GM12878 (cell line): ENCODE results near the gene MAP2K2. TPM values are rescaled to one million over a fixed set of nuclear protein-coding genes. Genes with fewer than 3 reads are reported as not detected.

Experiments
- ATAC-seq: fragments of 200-7000 bp; cut with Tn5 transposase; 3 replicates; pipeline ENCODE4 v1.9.1; 2020; ENCODE audit warnings: mild to moderate bottlenecking, moderate library complexity
- BruUV-seq: library from RNA; stranded (reverse); fragments of 400-500 nt; replicated peaks from 2 replicates; lab custom pipeline; 2021; lab: Mats Ljungman, UMichigan
- CTCF ChIA-PET: fragments of 300-600 bp; sonication (Branson Sonifier 250); formaldehyde crosslinking; extraction: SDS; loops from one replicate; lab custom pipeline; 2021; ENCODE audit warnings: inconsistent platforms; lab: Yijun Ruan, JAX
- POLR2A ChIA-PET: fragments of 350-600 bp; formaldehyde crosslinking; extraction: SDS; loops from one replicate; lab custom pipeline; 2021; ENCODE audit warnings: inconsistent platforms; lab: Charles Lee
- RAD21 ChIA-PET: fragments of 300-600 bp; sonication (Branson Sonifier 250); formaldehyde crosslinking; loops from one replicate; lab custom pipeline; 2023; ENCODE audit warnings: antibody characterized with exemption; ENCODE audit not compliant: unreplicated experiment; lab: Charles Lee
- SMC1A ChIA-PET: fragments of 300-600 bp; sonication (Branson Sonifier 250); formaldehyde crosslinking; loops from one replicate; lab custom pipeline; 2023; ENCODE audit not compliant: unreplicated experiment, uncharacterized antibody; lab: Charles Lee
- DNase-seq: peaks from one replicate; pipeline ENCODE4 v3.0.0-alpha.2; 2011; ENCODE audit warnings: low read depth, low spot score
- FAIRE-seq: peaks from 3 replicates; lab custom pipeline; 2011; peaks lifted over from hg19 to GRCh38; lab: Jason Lieb, UNC
- H2AFZ ChIP-seq: 2 replicates; pipeline ENCODE4 v1.6.0; 2011; ENCODE audit warnings: low read depth, low read length, control low read depth; ENCODE audit not compliant: control insufficient read depth
- H3K27ac ChIP-seq: 2 replicates; pipeline ENCODE4 v1.5.1; 2011; ENCODE audit warnings: control low read depth; ENCODE audit not compliant: control insufficient read depth, insufficient read depth
- H3K27me3 ChIP-seq, 2 experiments: replicated peaks in 1 of 2; 2 replicates each; pipeline versions ENCODE4 v1.6.0 to v1.6.1; 2011; ENCODE audit warnings: low read length in 1 of 2; ENCODE audit not compliant: control insufficient read depth in 2 of 2, insufficient read depth in 2 of 2
- H3K36me3 ChIP-seq, 2 experiments: 2 replicates each; pipeline ENCODE4 v1.5.1; 2011; ENCODE audit warnings: low read length in 1 of 2; ENCODE audit not compliant: control insufficient read depth in 2 of 2, insufficient read depth in 2 of 2
- H3K4me1 ChIP-seq: 2 replicates; pipeline ENCODE4 v1.6.1; 2011; ENCODE audit warnings: mild to moderate bottlenecking, low read length, moderate library complexity, mixed read lengths; ENCODE audit not compliant: control insufficient read depth, insufficient read depth
- H3K4me2 ChIP-seq: 2 replicates; pipeline ENCODE4 v1.6.0; 2011; ENCODE audit warnings: control low read depth; ENCODE audit not compliant: control insufficient read depth, insufficient read depth
- H3K4me3 ChIP-seq: fragments of 200-600 bp; sonication (generic); 2 replicates; pipeline ENCODE4 v1.5.1; 2016
- H3K79me2 ChIP-seq: 2 replicates; pipeline ENCODE4 v1.6.0; 2011; ENCODE audit warnings: low read length; ENCODE audit not compliant: control insufficient read depth, insufficient read depth
- H3K9ac ChIP-seq: 2 replicates; pipeline ENCODE4 v1.8.0; 2011; ENCODE audit warnings: low read length, control low read depth, mixed read lengths; ENCODE audit not compliant: control insufficient read depth, insufficient read depth
- H3K9me3 ChIP-seq: replicated peaks from 3 replicates; pipeline ENCODE4 v1.5.1; 2011; ENCODE audit warnings: mild to moderate bottlenecking, low read length; ENCODE audit not compliant: control insufficient read depth, insufficient read depth
- H4K20me1 ChIP-seq: 2 replicates; pipeline ENCODE4 v1.6.0; 2011; ENCODE audit not compliant: control insufficient read depth, insufficient read depth
- BHLHE40 ChIP-seq, 2 experiments: fragments of 450-650 bp in 1 of 2; IDR thresholded peaks; 2 replicates each; pipeline ENCODE4 v1.6.1; 2011 to 2017; ENCODE audit warnings: low read depth in 2 of 2, borderline replicate concordance in 1 of 2, improper control_type of control experiment in 1 of 2, low read length in 1 of 2, mild to moderate bottlenecking in 1 of 2
- CTCF ChIP-seq, 3 experiments: IDR thresholded peaks in 2 of 3; conservative IDR thresholded peaks in 1 of 3; 2 replicates each; pipeline ENCODE4 v1.5.1; 2011; ENCODE audit warnings: low read depth in 3 of 3, low read length in 3 of 3, mild to moderate bottlenecking in 3 of 3, control low read depth in 2 of 3, moderate library complexity in 2 of 3, inconsistent platforms in 1 of 3, mixed read lengths in 1 of 3; ENCODE audit not compliant: control insufficient read depth in 2 of 3, insufficient read depth in 1 of 3; ENCODE audit errors: extremely low read depth in 1 of 3
- ESRRA ChIP-seq: IDR thresholded peaks from 2 replicates; pipeline ENCODE4 v1.6.1; 2012; ENCODE audit warnings: mild to moderate bottlenecking, low read length, improper control_type of control experiment
- FOXK2 ChIP-seq: fragments of 450-650 bp; IDR thresholded peaks from 2 replicates; pipeline ENCODE4 v1.6.1; 2017; ENCODE audit warnings: mild to moderate bottlenecking, moderate library complexity
- KDM1A ChIP-seq: fragments of 200-600 bp; sonication (generic); IDR thresholded peaks from 2 replicates; pipeline ENCODE4 v1.6.1; 2016; ENCODE audit warnings: borderline replicate concordance
- MYB ChIP-seq: fragments of 150-350 bp; IDR thresholded peaks from 2 replicates; pipeline ENCODE4 v1.6.1; 2014; ENCODE audit warnings: mild to moderate bottlenecking, low read depth, low read length, borderline replicate concordance
- NBN ChIP-seq: fragments of 450-650 bp; IDR thresholded peaks from 2 replicates; pipeline ENCODE4 v1.6.1; 2016
- NR2F1 ChIP-seq: fragments of 450-650 bp; conservative IDR thresholded peaks from 2 replicates; pipeline ENCODE4 v1.6.1; 2017; ENCODE audit warnings: mild to moderate bottlenecking
- RFX5 ChIP-seq: IDR thresholded peaks from 2 replicates; pipeline ENCODE4 v1.6.1; 2011; ENCODE audit warnings: low read depth, low read length, improper control_type of control experiment
- ZSCAN29 ChIP-seq: fragments of 450-650 bp; IDR thresholded peaks from 2 replicates; pipeline ENCODE4 v1.6.1; 2017; ENCODE audit warnings: mild to moderate bottlenecking, moderate library complexity
- ZZZ3 ChIP-seq: IDR thresholded peaks from 2 replicates; pipeline ENCODE4 v1.6.1; 2011; ENCODE audit warnings: low read depth; ENCODE audit not compliant: control insufficient read depth, insufficient read length
- WGBS: methylation state at CpG from one replicate; pipeline ENCODE4 v1.1.6; 2016; ENCODE audit warnings: low lambda C conversion rate; ENCODE audit not compliant: insufficient replicate concordance, insufficient coverage; ENCODE audit errors: missing lambda C conversion rate; 5-methylcytosine and 5-hydroxymethylcytosine counted together
- in situ Hi-C: fragments of 300-500 bp; cut with MboI; formaldehyde crosslinking; loops from 9 replicates; pipeline ENCODE4 v1.14.3; 2018; ENCODE audit warnings: mixed read lengths
- intact Hi-C: fragments of 100-400 bp; cut with micrococcal nuclease; formaldehyde crosslinking; loops from one replicate; pipeline ENCODE4 v1.14.2; 2022; ENCODE audit not compliant: unreplicated experiment
- polyA plus RNA-seq, 11 experiments: library from polyadenylated mRNA; depleted of rRNA in 4 of 11; unstranded in 6 of 11; stranded (reverse) in 5 of 11; fragments of >200 nt; fragmentation: Nextera tagmentation in 4 of 11; fragmentation: Illumina TruSeq in 1 of 11; extraction: Ambion mirVana in 4 of 11; extraction: Trizol in 1 of 11; gene quantifications; 1 replicate in 1 of 11; 2 replicates in 10 of 11; pipeline versions ENCODE4 v1.2.1 to v1.2.3, GENCODE V29; 2011 to 2016; ENCODE audit warnings: inconsistent platforms in 2 of 11, missing spikeins in 2 of 11, low read depth in 1 of 11
- total RNA-seq, 4 experiments: library from RNA; depleted of rRNA in 3 of 4; stranded (reverse); fragments of >200 nt in 3 of 4; fragmentation: Illumina TruSeq in 1 of 4; extraction: Trizol in 1 of 4; gene quantifications; 2 replicates each; pipeline versions ENCODE4 v1.2.1 to v1.2.3, GENCODE V29; 2013 to 2021
- TF ChIP-seq, protein P1 (sequence below): IDR thresholded peaks from 2 replicates; pipeline ENCODE4 v1.6.1; 2011; ENCODE audit warnings: borderline replicate concordance, low read depth, mild to moderate bottlenecking, moderate library complexity, low read length; ENCODE audit not compliant: insufficient read depth, poor library complexity, severe bottlenecking
- TF ChIP-seq, protein P2 (sequence below): fragments of 450-650 bp; IDR thresholded peaks from 2 replicates; pipeline ENCODE4 v1.6.1; 2016; ENCODE audit warnings: mild to moderate bottlenecking

Gene MAP2K2
- total and polyA plus RNA-seq, 10 of the 15 experiments (the other 5 are each of a cell fraction or from before 2014, with no cell fraction given): 1.00 to 210 (median 53.5) TPM

DNA sequence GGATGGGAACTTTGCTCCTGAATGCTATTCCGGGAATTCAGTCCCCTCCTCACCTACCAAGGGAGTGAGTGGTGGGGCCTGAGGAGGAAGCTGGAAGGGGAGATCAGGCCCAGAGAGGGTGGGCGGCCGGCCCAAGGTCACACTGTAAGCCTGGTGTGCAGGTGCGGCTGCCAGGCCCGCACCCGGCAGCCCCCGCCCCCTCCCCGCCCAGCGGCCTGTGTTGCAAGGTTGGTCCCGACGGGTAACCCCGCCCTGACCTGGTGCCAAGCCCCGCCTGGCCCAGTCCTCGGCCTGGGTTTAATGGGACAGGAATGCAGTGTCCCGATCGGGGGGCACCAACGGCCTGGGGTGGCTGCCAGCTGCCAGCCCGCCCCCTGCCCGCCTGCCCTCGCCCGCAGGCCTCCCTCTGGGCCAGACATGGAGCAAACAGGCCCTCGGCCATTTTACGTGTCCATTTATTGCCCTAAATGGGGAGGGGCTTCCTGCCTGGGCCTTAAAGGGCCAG is 62.7 kb downstream of the MAP2K2 start (continued):
- TF ChIP-seq, protein P1, sequence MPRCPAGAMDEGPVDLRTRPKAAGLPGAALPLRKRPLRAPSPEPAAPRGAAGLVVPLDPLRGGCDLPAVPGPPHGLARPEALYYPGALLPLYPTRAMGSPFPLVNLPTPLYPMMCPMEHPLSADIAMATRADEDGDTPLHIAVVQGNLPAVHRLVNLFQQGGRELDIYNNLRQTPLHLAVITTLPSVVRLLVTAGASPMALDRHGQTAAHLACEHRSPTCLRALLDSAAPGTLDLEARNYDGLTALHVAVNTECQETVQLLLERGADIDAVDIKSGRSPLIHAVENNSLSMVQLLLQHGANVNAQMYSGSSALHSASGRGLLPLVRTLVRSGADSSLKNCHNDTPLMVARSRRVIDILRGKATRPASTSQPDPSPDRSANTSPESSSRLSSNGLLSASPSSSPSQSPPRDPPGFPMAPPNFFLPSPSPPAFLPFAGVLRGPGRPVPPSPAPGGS: no peak
- no peak for TF ChIP-seq ZSCAN29

DNA sequence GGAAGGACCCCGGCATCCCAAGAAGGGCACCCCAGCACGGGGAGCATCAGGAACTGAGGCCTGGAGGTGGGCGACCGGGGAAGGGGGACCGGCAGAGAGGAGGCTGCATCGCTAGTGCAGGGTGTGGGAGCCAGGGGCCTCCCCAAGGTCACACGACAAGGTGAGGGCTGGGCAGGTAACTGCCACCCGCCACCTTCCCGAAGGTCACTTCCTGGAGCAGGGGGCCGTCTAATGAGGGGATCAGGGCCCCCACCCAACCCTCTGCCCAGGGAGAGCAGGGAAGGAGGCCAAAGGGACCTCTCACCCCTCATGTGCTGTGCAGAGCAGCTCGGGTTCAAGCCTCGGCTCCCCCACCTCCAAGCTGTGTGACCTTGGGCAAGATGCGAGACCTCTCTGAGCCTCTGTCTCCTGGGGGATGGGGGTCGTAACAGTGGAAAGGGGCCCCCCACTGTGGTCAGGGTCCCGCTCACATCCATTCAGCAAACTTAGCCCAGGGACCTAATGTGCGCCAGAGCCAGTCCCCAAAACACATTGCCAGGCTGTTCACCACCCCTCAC is 63.2 kb downstream of the MAP2K2 start:
- Histone ChIP-seq H4K20me1 (peaks cover 18% of the 10 kb centered on the region), H3K79me2 (peaks cover 87% of the 10 kb centered on the region), H3K4me3 (peak overlapping the region; percentile 58), H3K9me3 (no peaks in the 10 kb centered on the region), H3K9ac (peak overlapping the region; percentile 75), H3K27ac (peak overlapping the region; percentile 87), H3K36me3 (peaks cover 9 to 13% of the 10 kb centered on the region in 2 experiments; a peak in 3 of 4 replicates), H3K4me2 (peak overlapping the region; percentile 98), H3K27me3 (no peaks in the 10 kb centered on the region), H2AFZ (no peak overlapping the region), H3K4me1 (peaks cover 29% of the 10 kb centered on the region)
- intact Hi-C loops: loop anchor here (10.0 kb wide), 1 partner anchor 124 kb away; the partner anchor contains the start of genes ANKRD24 and SIRT6
- FAIRE-seq (no peak), ATAC-seq (peak; percentile 6), DNase-seq (no peak)
- in situ Hi-C loops: loop anchor here (5.0 kb wide), 1 partner anchor 68 kb away; no protein-coding TSS in a partner anchor
- POLR2A ChIA-PET: interaction anchor here (0.6 to 3.2 kb wide), 7 partner anchors 18 to 282 kb away, joined by 3 to 15 read pairs (median 9); partner anchors contain the start of genes EEF2 and PIAS4
- BruUV-seq: no TSS peak
- SMC1A ChIA-PET: interaction anchor here (1.9 kb wide), 2 partner anchors 49 to 55 kb away, joined by 5 to 6 read pairs; no protein-coding TSS in a partner anchor
- RAD21 ChIA-PET: interaction anchor here (1.1 to 1.6 kb wide), 5 partner anchors 48 to 79 kb away, joined by 3 to 5 read pairs (median 4); no protein-coding TSS in a partner anchor
- WGBS: 1% methylated on average over 16 of the region's 16 CpGs
- CTCF ChIA-PET: interaction anchor here (1.2 to 3.1 kb wide), 4 partner anchors 55 to 79 kb away, joined by 3 to 12 read pairs (median 8); partner anchors contain the start of gene EEF2
- peak; percentile 34; the same call in 1 of the 2 replicates for TF ChIP-seq ESRRA
- TF ChIP-seq FOXK2: no peak
- TF ChIP-seq, protein P2, sequence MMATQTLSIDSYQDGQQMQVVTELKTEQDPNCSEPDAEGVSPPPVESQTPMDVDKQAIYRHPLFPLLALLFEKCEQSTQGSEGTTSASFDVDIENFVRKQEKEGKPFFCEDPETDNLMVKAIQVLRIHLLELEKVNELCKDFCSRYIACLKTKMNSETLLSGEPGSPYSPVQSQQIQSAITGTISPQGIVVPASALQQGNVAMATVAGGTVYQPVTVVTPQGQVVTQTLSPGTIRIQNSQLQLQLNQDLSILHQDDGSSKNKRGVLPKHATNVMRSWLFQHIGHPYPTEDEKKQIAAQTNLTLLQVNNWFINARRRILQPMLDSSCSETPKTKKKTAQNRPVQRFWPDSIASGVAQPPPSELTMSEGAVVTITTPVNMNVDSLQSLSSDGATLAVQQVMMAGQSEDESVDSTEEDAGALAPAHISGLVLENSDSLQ: no peak
- TF ChIP-seq RFX5: no peak
- no peak for TF ChIP-seq NBN
- TF ChIP-seq ZZZ3: no peak
- no peak for TF ChIP-seq MYB
- TF ChIP-seq KDM1A: no peak
- TF ChIP-seq NR2F1: peak; percentile 27
- peak in 1 of 2 experiments; percentile 22; a peak in 1 of 4 replicates for TF ChIP-seq BHLHE40 (IDR thresholded peaks at IDR 0.05; ENCODE audit: borderline replicate concordance in 1 of 2, low read depth in 2 of 2, low read length in 1 of 2)
- TF ChIP-seq CTCF (IDR thresholded peaks at IDR 0.05 in 2 of 3, conservative IDR thresholded peaks at IDR 0.05 in 1 of 3; ENCODE audit: control insufficient read depth in 2 of 3, extremely low read depth in 1 of 3, insufficient read depth in 1 of 3, low read depth in 3 of 3, low read length in 3 of 3): no peak
